Neural cell (in vitro differentiated cells): ENCODE measurements around the gene C16orf96. TPM values are rescaled to one million over a fixed set of nuclear protein-coding genes. Genes with fewer than 3 reads are reported as not detected.

Experiments
- H2AFZ ChIP-seq: fragments of 200-600, 300-800 bp; sonication (generic), shearing (Covaris generic); 2 replicates; pipeline ENCODE4 v1.6.0; 2014; ENCODE audit warnings: low read depth, mild to moderate bottlenecking, antibody characterized with exemption, low read length, moderate library complexity
- H3F3A ChIP-seq: fragments of 200-600 bp; shearing (Covaris generic); 2 replicates; pipeline ENCODE4 v1.6.1; 2016; ENCODE audit warnings: mild to moderate bottlenecking, moderate library complexity, mixed read lengths, antibody characterized with exemption, low read length; ENCODE audit not compliant: insufficient read depth, poor library complexity, severe bottlenecking
- H3K27ac ChIP-seq: fragments of 200-600, 300-800 bp; sonication (generic), shearing (Covaris generic); 2 replicates; pipeline ENCODE4 v1.5.1; 2014; ENCODE audit warnings: mild to moderate bottlenecking, low read length, moderate library complexity
- H3K27me3 ChIP-seq: fragments of 300-800, 200-600 bp; sonication (generic), shearing (Covaris generic); 2 replicates; pipeline ENCODE4 v1.6.0; 2014; ENCODE audit warnings: mild to moderate bottlenecking, low read depth, low read length, moderate library complexity; ENCODE audit not compliant: insufficient read depth
- H3K36me3 ChIP-seq: fragments of 300-800, 200-600 bp; sonication (generic), shearing (Covaris generic); 2 replicates; pipeline ENCODE4 v1.5.1; 2014; ENCODE audit warnings: mild to moderate bottlenecking, antibody characterized with exemption, low read length, moderate library complexity; ENCODE audit not compliant: insufficient read depth
- H3K4me2 ChIP-seq: fragments of 300-800, 200-600 bp; sonication (generic), shearing (Covaris generic); 2 replicates; pipeline ENCODE4 v1.6.0; 2014; ENCODE audit warnings: mild to moderate bottlenecking, low read length
- H3K4me3 ChIP-seq: fragments of 300-800, 200-600 bp; sonication (generic), shearing (Covaris generic); 2 replicates; pipeline ENCODE4 v1.5.1; 2014; ENCODE audit warnings: mild to moderate bottlenecking, low read length, moderate library complexity
- H3K79me2 ChIP-seq: fragments of 200-600 bp; shearing (Covaris generic); replicated peaks from 2 replicates; pipeline ENCODE4 v1.6.0; 2014; ENCODE audit warnings: mild to moderate bottlenecking, low read length, moderate library complexity; ENCODE audit not compliant: insufficient read depth
- H3K9ac ChIP-seq: fragments of 300-800, 200-600 bp; sonication (generic), shearing (Covaris generic); 2 replicates; pipeline ENCODE4 v1.6.1; 2016; ENCODE audit warnings: mild to moderate bottlenecking, low read length, mixed read lengths
- H3K9me2 ChIP-seq: fragments of 200-600 bp; shearing (Covaris generic); 2 replicates; pipeline ENCODE4 v1.6.1; 2016; ENCODE audit warnings: mild to moderate bottlenecking, low read length, mixed read lengths; ENCODE audit not compliant: insufficient read depth
- H3K9me3 ChIP-seq: fragments of 200-600, 300-800 bp; sonication (generic), shearing (Covaris generic); 2 replicates; pipeline ENCODE4 v1.6.1; 2016; ENCODE audit warnings: mild to moderate bottlenecking, mixed run types, low read length, moderate library complexity, mixed read lengths
- H4K20me1 ChIP-seq: fragments of 200-600 bp; shearing (Covaris generic); 2 replicates; pipeline ENCODE4 v1.6.1; 2016; ENCODE audit warnings: mild to moderate bottlenecking, mixed run types; ENCODE audit not compliant: insufficient read depth
- CTCF ChIP-seq: fragments of 450-650 bp; IDR thresholded peaks from 2 replicates; pipeline ENCODE4 v1.5.1; 2014; ENCODE audit warnings: antibody characterized with exemption, mild to moderate bottlenecking, moderate library complexity; ENCODE audit not compliant: poor library complexity, severe bottlenecking
- EP300 ChIP-seq: fragments of 450-650 bp; conservative IDR thresholded peaks from 2 replicates; pipeline ENCODE4 v1.6.1; 2014; ENCODE audit warnings: antibody characterized with exemption, mild to moderate bottlenecking, moderate library complexity; ENCODE audit not compliant: poor library complexity, severe bottlenecking
- EZH2 ChIP-seq: fragments of 200-600, 300-800 bp; shearing (Covaris generic), sonication (generic); IDR thresholded peaks from 2 replicates; pipeline ENCODE4 v1.6.1; 2014; ENCODE audit warnings: antibody characterized with exemption, low read length, borderline replicate concordance, mild to moderate bottlenecking; ENCODE audit not compliant: insufficient read depth, poor library complexity, severe bottlenecking
- MXI1 ChIP-seq: fragments of 450-650 bp; conservative IDR thresholded peaks from 2 replicates; pipeline ENCODE4 v1.6.1; 2014; ENCODE audit warnings: antibody characterized with exemption, mild to moderate bottlenecking; ENCODE audit not compliant: poor library complexity, severe bottlenecking
- POLR2AphosphoS5 ChIP-seq: IDR thresholded peaks from 2 replicates; pipeline ENCODE4 v1.6.1; 2012
- RAD21 ChIP-seq: fragments of 450-650 bp; conservative IDR thresholded peaks from 2 replicates; pipeline ENCODE4 v1.6.1; 2014; ENCODE audit warnings: antibody characterized with exemption, mild to moderate bottlenecking, moderate library complexity
- REST ChIP-seq: IDR thresholded peaks from 2 replicates; pipeline ENCODE4 v1.6.1; 2012; ENCODE audit warnings: borderline replicate concordance
- SMC3 ChIP-seq: fragments of 450-650 bp; conservative IDR thresholded peaks from 2 replicates; pipeline ENCODE4 v1.6.1; 2014; ENCODE audit warnings: antibody characterized with exemption, mild to moderate bottlenecking, moderate library complexity; ENCODE audit not compliant: poor library complexity
- TAF1 ChIP-seq: IDR thresholded peaks from 2 replicates; pipeline ENCODE4 v1.6.1; 2012; ENCODE audit warnings: low read depth
- polyA plus RNA-seq: library from polyadenylated mRNA; depleted of rRNA; stranded (reverse); fragments of >200 nt; gene quantifications from 2 replicates; pipeline ENCODE4 v1.2.3, GENCODE V29; 2014

C16orf96 gene
- polyA plus RNA-seq, 1 donor from 2014 or later = 0.21 TPM

- Histone ChIP-seq H3K9ac (no peak overlapping the region), H3K79me2 (peaks cover 5% of the 10 kb centered on the region)
- TF ChIP-seq EZH2 = no peak
- TF ChIP-seq TAF1 = no peak
- TF ChIP-seq CTCF = no peak
- TF ChIP-seq MXI1 = no peak
- no peak for TF ChIP-seq POLR2AphosphoS5
- TF ChIP-seq RAD21 = no peak
- no peak for TF ChIP-seq SMC3
- no peak for TF ChIP-seq REST
- TF ChIP-seq EP300 = no peak
These were observed 62.7 kb downstream of the C16orf96 start for GRCh38 chr16:4618645-4619418.

DNA sequence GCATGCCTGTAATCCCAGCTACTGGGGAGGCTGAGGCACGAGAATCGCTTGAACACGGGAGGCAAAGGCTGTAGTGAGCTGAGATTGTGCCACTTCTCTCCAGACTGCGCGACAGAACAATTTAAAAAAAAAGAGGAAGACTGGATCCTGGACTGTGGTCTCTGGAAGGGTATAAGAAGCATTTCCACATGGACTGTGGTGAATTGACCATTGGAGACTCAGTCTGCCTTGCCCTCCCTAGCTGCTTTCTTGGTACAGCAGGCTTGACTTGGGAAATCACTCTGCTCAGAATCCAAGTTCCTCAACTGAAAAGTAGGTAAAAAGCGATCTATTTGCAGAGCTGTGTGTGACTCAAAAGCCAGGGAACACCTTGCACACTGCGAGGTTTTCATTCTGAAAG is 67.5 kb downstream of the C16orf96 start:
- no peaks in the 10 kb centered on the region for H4K20me1 ChIP-seq
- no peaks in the 10 kb centered on the region for H3K9me2 ChIP-seq
- H2AFZ ChIP-seq = no peak overlapping the region
- no peak overlapping the region for H3K4me3 ChIP-seq
- no peak overlapping the region for H3K27ac ChIP-seq
- H3K9me3 ChIP-seq = no peaks in the 10 kb centered on the region
- no peaks in the 10 kb centered on the region for H3K27me3 ChIP-seq
- peaks cover 31% of the 10 kb centered on the region for H3K79me2 ChIP-seq
- no peak overlapping the region for H3K9ac ChIP-seq
- H3F3A ChIP-seq = no peaks in the 10 kb centered on the region
- TF ChIP-seq TAF1 (no peak), MXI1 (no peak), EZH2 (no peak), SMC3 (no peak), RAD21 (no peak), POLR2AphosphoS5 (no peak), EP300 (no peak)
- H3K36me3 ChIP-seq = no peaks in the 10 kb centered on the region
- no peak overlapping the region for H3K4me2 ChIP-seq

More at GRCh38 chr16:4618645-4619418, 62.7 kb downstream of the C16orf96 start:
- Histone ChIP-seq H3K9me2 (no peaks in the 10 kb centered on the region), H3K27me3 (no peaks in the 10 kb centered on the region), H3K36me3 (no peaks in the 10 kb centered on the region), H3F3A (no peaks in the 10 kb centered on the region), H4K20me1 (no peaks in the 10 kb centered on the region), H2AFZ (no peak overlapping the region), H3K27ac (no peak overlapping the region), H3K4me2 (no peak overlapping the region), H3K9me3 (no peaks in the 10 kb centered on the region), H3K4me3 (no peak overlapping the region)
